ENCODE results near the gene XIRP1.
"Not testable (repeated sequence)": the region's sequence is repeated elsewhere in the genome, so short reads cannot be mapped to it uniquely, and the experiment has no call there.

XIRP1 gene

GRCh38 chr3:39185959-39186691 is 6.3 kb downstream of the XIRP1 start:
- no peak for DNase-seq

GRCh38 chr3:39185326-39185958 is 7.0 kb downstream of the XIRP1 start:
- no peak for DNase-seq

- no peak for DNase-seq
Measured at GRCh38 chr3:39184968-39185285, 7.5 kb downstream of the XIRP1 start.

- no peak for DNase-seq
Measured at GRCh38 chr3:39184081-39184967, 8.1 kb downstream of the XIRP1 start.

- DNase-seq = no peak
Measured at GRCh38 chr3:39183211-39184080, 8.9 kb downstream of the XIRP1 start.

GRCh38 chr3:39181408-39182335 is 10.7 kb downstream of the XIRP1 start:
- no peak for DNase-seq

GRCh38 chr3:39180546-39181346 is 11.6 kb downstream of the XIRP1 start:
- peak; percentile 84 for DNase-seq

GRCh38 chr3:39180183-39180545 is 12.2 kb downstream of the XIRP1 start:
- no peak for DNase-seq

- DNase-seq = no peak
Measured at GRCh38 chr3:39178553-39178952, 13.8 kb downstream of the XIRP1 start.

GRCh38 chr3:39177708-39178332 is 14.6 kb downstream of the XIRP1 start:
- DNase-seq = peak; percentile 72

- no peak for DNase-seq
Measured at GRCh38 chr3:39176025-39176714, 16.2 kb downstream of the XIRP1 start.

- DNase-seq = no peak
Measured at GRCh38 chr3:39173318-39174125, 18.9 kb downstream of the XIRP1 start.

- no peak for DNase-seq
Measured at GRCh38 chr3:39171860-39172259, 20.5 kb downstream of the XIRP1 start.

- DNase-seq = not testable (repeated sequence)
Measured at GRCh38 chr3:39170877-39171276, 21.5 kb downstream of the XIRP1 start.

GRCh38 chr3:39170461-39170860 is 21.9 kb downstream of the XIRP1 start:
- no peak for DNase-seq

- no peak for DNase-seq
Measured at GRCh38 chr3:39169712-39170111, 22.7 kb downstream of the XIRP1 start.

GRCh38 chr3:39168156-39168780 is 24.1 kb downstream of the XIRP1 start:
- DNase-seq = no peak

GRCh38 chr3:39166932-39167532 is 25.4 kb downstream of the XIRP1 start:
- DNase-seq = no peak

All from stimulated activated naive CD4-positive, alpha-beta T cell treated with Interleukin-2 at 50 U/mL for 16 hours (primary cell).